Right cardiac atrium (tissue), 5 donors: ENCODE measurements around the gene CRKL. TPM values are rescaled to one million over a fixed set of nuclear protein-coding genes. Genes with fewer than 3 reads are reported as not detected.

Experiments used
- ATAC-seq, 2 donors: fragments of 200-7000 bp; cut with Tn5 transposase; one replicate each; pipeline versions ENCODE4 v1.8.0 to v1.9.1; 2020; ENCODE audit warnings: moderate library complexity in 2 of 2, mild to moderate bottlenecking in 1 of 2
- DNase-seq, 3 donors: peaks; one replicate each; pipeline ENCODE4 v3.0.0-alpha.2; 2020
- H3K27ac ChIP-seq: one replicate; pipeline ENCODE4 v1.5.1; 2013; ENCODE audit warnings: mild to moderate bottlenecking, low read length, control low read depth, moderate library complexity
- H3K27me3 ChIP-seq: one replicate; pipeline ENCODE4 v1.6.1; 2013; ENCODE audit not compliant: control insufficient read depth, insufficient read depth
- H3K4me1 ChIP-seq: one replicate; pipeline ENCODE4 v1.6.1; 2013; ENCODE audit warnings: low read length; ENCODE audit not compliant: control insufficient read depth, insufficient read depth
- H3K4me3 ChIP-seq: one replicate; pipeline ENCODE4 v1.5.1; 2013; ENCODE audit warnings: low read length, control low read depth
- H3K9me3 ChIP-seq: one replicate; pipeline ENCODE4 v1.6.1; 2013; ENCODE audit warnings: low read length; ENCODE audit not compliant: control insufficient read depth
- WGBS: extraction: QIAGEN DNeasy Blood & Tissue Kit; methylation state at CpG from one replicate; pipeline ENCODE4 v1.1.7; 2013; 5-methylcytosine and 5-hydroxymethylcytosine counted together
- intact Hi-C, 4 donors: fragments of 100-400 bp; cut with DNase I; formaldehyde crosslinking; loops; one replicate each; pipeline versions ENCODE4 v1.11.0 to v1.14.0; 2022 to 2023
- polyA plus RNA-seq: library from polyadenylated mRNA; stranded (reverse); fragments of 200-250 nt; gene quantifications from one replicate; pipeline ENCODE4 v1.2.3, GENCODE V29; 2013
- total RNA-seq, 4 donors: library from RNA; stranded (reverse); fragmentation: NEBNext Ultra II Directional; extraction: Animal tissue kit (Norgen Biotek cat#: 25700); gene quantifications; one replicate each; pipeline ENCODE4 v1.2.1, GENCODE V29; 2021
- donor health status: healthy with polysubstance abuse.
- donor health status: DM: no; HTN: yes; CAD: no.
- donor health status: DM: no; HTN: no; CAD: no.
- donor health status: DM: no; HTN: yes; CAD: no; lungs with severe emphysema.
- donor health status: DM: yes; HTN: yes; CAD: no.

Gene CRKL
- total and polyA plus RNA-seq, 5 donors, result 20.8 to 53.7 (median 51.2) TPM

DNA sequence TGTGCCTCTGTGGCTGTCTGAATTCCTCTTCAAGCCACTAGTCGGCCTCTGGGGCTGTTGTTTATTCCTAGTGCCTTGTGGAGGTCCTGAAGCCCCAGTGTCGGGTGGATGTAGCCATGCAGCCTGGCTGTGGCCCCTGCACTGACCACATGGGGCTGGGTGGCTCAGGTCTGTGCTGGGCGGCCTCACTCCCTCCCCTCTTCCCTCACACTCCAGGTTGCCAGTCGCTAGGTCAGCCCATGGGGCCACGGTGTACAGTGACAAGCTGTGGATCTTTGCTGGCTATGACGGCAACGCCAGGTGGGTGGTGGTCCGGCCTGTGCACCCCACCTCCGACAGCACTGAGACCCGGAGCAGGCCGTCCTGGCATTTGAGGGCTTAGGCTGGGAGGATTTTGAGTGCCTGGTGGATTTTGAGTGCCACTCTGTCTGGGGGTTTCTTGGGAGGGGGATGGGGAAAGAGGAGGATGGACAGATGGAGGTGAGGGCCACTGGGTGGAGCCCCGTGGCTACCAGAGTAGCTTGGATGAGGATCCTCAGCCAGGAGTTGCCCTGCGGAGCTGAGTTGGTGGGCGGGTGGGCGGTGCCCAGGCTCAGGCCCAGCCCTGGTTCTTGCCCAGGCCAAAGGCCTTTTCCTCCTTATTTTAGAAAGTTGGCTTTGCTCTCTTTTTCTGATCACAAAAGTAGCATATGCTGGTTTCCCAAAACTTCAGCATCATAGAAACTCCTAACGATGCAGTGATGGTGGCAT, 71.5 kb downstream of the CRKL start:
- no peaks in the 10 kb centered on the region for H3K9me3 ChIP-seq
- DNase-seq, result no peak
- H3K27ac ChIP-seq, result no peak overlapping the region
- H3K4me1 ChIP-seq, result no peaks in the 10 kb centered on the region
- no peaks in the 10 kb centered on the region for H3K27me3 ChIP-seq
- ATAC-seq, result no peak
- 89% methylated on average over 16 of the region's 16 CpGs for WGBS
- H3K4me3 ChIP-seq, result no peak overlapping the region
- intact Hi-C loops, result loop anchor here in 1 of 4 donors (10.0 kb wide), 1 partner anchor 124 kb away; no protein-coding TSS in a partner anchor

DNA sequence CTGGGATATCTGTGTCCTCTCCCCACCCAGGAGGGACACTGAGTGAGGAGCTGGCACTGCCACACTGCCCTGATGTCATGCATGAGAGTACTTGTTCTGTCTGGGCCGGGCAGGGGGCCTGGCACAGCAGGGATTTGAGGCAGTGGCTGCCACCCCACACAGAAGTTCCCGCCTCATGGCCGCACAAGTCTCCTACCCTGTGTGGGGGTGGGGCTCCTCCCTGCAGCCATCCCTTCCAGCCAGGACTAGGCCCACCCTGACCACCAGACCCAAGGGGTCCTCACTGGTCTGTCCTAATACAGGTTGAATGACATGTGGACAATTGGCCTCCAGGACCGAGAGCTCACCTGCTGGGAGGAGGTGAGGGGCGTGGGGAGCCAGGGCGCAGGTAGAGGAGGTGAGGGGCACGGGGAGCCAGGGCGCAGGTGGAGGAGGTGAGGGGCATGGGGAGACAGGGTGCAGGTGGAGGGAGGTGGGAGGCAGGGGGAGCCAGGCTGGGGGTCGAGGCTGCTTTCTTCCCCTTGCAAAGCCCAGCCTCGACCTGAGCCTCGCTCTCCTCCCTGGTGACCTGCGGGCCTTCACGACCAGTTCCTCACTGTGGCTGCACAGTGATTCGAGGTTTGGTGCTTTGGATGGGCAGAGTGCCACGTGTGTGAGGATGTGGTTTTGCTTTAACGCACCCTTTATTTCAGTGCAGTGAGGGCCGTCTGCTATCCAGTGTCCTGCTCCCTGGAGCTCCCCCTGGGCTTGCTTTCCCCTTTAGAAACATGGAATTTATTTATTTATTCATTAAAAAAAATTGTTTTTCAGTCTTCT, 72.3 kb downstream of the CRKL start:
- intact Hi-C loops, result loop anchor here in 1 of 4 donors (10.0 kb wide), 1 partner anchor 125 kb away; no protein-coding TSS in a partner anchor
- H3K4me1 ChIP-seq, result no peaks in the 10 kb centered on the region
- DNase-seq (no peak), ATAC-seq (no peak)
- no peak overlapping the region for H3K27ac ChIP-seq
- H3K27me3 ChIP-seq, result no peaks in the 10 kb centered on the region
- H3K9me3 ChIP-seq, result no peaks in the 10 kb centered on the region
- H3K4me3 ChIP-seq, result no peak overlapping the region
- 62% methylated on average over 17 of the region's 17 CpGs for WGBS

- no peak overlapping the region for H3K27ac ChIP-seq
- WGBS, result 79% methylated on average over 21 of the region's 21 CpGs
- intact Hi-C loops, result no loop called here
These were observed 73.3 kb downstream of the CRKL start for GRCh38 chr22:20990184-20991180.

DNA sequence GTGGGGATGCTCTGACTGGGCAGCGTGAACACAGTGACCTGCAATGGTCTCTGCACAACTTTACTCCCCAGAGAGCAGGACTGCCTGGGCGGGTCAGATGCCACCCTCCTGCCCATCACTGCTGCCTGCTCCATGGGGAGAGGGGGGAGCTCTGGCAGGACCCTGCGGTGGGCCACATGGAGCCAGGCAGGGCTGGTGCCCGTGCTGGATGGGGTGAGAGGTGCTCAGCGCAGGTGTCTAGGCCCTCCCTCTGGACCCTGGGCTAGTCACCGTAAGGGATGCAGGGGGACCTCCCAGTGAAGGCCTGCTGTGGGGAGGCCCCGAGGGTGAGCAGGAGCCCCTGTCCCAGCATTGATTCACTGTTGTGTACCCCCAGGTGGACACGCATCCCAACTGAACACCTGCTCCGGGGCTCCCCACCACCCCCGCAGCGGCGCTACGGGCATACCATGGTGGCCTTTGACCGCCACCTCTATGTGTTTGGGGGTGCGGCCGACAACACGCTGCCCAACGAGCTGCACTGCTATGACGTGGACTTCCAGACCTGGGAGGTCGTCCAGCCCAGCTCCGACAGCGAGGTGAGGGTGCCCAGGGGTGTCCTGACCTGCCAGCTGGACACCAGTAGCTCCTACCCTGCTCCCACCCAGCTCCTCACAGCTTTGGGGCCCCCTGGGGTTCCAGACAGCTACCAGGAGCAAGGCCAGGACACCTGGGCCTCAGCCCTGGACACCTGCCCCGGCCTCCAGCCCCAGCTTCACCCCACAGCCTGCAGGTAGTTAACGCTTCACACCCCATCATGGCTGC, 74.2 kb downstream of the CRKL start:
- WGBS, result 94% methylated on average over 24 of the region's 24 CpGs
- H3K4me3 ChIP-seq, result no peak overlapping the region
- DNase-seq, result peak in 1 of 3 donors; percentile 24

More at GRCh38 chr22:20990184-20991180, 73.3 kb downstream of the CRKL start:
- Histone ChIP-seq H3K4me3 (no peak overlapping the region), H3K27me3 (no peaks in the 10 kb centered on the region), H3K4me1 (no peaks in the 10 kb centered on the region), H3K9me3 (no peaks in the 10 kb centered on the region)
- DNase-seq, result no peak
- no peak for ATAC-seq

DNA sequence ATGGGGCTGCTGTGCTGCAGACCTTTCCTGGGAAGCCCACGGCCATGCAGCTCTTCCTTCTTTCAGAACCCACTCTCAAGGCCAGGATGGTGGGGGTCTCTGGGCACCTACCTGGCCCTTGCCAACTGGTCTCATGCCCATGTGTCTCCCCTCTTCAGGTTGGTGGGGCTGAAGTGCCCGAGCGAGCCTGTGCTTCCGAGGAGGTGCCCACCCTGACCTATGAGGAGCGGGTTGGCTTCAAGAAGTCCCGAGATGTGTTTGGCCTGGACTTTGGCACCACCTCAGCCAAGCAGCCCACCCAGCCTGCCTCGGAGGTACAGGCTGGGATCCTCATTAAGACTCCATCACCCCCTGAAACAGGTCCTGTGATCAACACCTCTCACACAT, 74.8 kb downstream of the CRKL start:
- WGBS, result 88% methylated on average over 7 of the region's 7 CpGs
- intact Hi-C loops, result no loop called here
- H3K9me3 ChIP-seq, result no peaks in the 10 kb centered on the region
- no peak overlapping the region for H3K27ac ChIP-seq
- ATAC-seq, result no peak
- DNase-seq, result no peak
- H3K4me3 ChIP-seq, result no peak overlapping the region
- no peaks in the 10 kb centered on the region for H3K27me3 ChIP-seq
- H3K4me1 ChIP-seq, result no peaks in the 10 kb centered on the region

More for the DNA sequence above, 74.2 kb downstream of the CRKL start:
- H3K27ac ChIP-seq, result no peak overlapping the region
- H3K4me1 ChIP-seq, result no peaks in the 10 kb centered on the region
- intact Hi-C loops, result no loop called here
- no peaks in the 10 kb centered on the region for H3K27me3 ChIP-seq
- no peak for ATAC-seq
- H3K9me3 ChIP-seq, result no peaks in the 10 kb centered on the region

DNA sequence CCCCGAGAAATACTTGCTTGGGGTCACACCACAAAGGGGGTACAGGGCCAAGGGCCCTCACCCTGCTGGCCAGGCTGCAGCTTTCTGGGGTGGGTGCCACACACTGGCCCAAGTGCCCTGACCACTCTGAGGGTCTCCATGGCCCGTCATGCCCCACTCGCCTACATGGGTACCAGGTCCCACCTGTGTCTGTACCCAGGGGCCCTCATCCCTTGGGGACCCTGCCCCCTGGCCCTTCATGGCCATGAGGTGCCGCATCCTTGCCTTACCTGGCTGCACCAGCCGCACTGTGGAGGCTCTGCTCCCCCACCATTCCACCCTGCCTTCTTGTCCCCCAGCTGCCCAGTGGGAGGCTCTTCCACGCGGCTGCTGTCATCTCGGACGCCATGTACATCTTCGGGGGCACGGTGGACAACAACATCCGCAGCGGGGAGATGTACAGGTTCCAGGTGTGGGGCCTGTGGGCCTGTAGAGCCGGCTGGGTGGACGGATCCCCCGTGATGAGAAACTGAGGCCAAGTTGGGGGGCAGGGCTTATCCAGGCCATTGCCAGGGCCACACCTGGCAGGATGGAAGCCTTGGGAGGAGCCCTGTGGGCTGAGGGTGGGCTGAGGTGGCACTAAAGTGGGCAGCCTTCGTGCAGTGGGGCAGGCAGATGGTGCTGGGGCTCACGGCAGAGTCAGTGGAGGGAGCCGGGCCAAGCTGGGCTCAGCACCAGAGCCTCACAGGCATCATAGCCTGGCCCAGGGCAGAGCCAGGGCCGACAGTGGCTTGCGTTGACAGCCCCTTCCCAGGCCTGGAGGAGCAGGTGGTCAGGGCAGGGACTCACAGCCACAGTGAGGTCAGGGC, 75.5 kb downstream of the CRKL start:
- intact Hi-C loops, result no loop called here
- no peak overlapping the region for H3K4me3 ChIP-seq
- no peak overlapping the region for H3K27ac ChIP-seq
- no peak for ATAC-seq
- no peak for DNase-seq
- no peaks in the 10 kb centered on the region for H3K4me1 ChIP-seq
- no peaks in the 10 kb centered on the region for H3K27me3 ChIP-seq
- no peaks in the 10 kb centered on the region for H3K9me3 ChIP-seq
- 88% methylated on average over 21 of the region's 21 CpGs for WGBS

- Histone ChIP-seq H3K9me3 (no peaks in the 10 kb centered on the region), H3K4me3 (no peak overlapping the region), H3K27me3 (no peaks in the 10 kb centered on the region), H3K4me1 (no peaks in the 10 kb centered on the region), H3K27ac (no peak overlapping the region)
- intact Hi-C loops, result no loop called here
- ATAC-seq (no peak), DNase-seq (peak in 1 of 3 donors; percentile 4)
- 95% methylated on average over 29 of the region's 29 CpGs for WGBS
These were observed 76.3 kb downstream of the CRKL start for GRCh38 chr22:20993304-20994127.

- DNase-seq, result peak; percentile 14 to 56 (median 42)
- no peak for ATAC-seq
- 90% methylated on average over 30 of the region's 30 CpGs for WGBS
- Histone ChIP-seq H3K27me3 (no peaks in the 10 kb centered on the region), H3K9me3 (no peaks in the 10 kb centered on the region), H3K4me1 (no peaks in the 10 kb centered on the region), H3K4me3 (no peak overlapping the region), H3K27ac (no peak overlapping the region)
- intact Hi-C loops, result no loop called here
These were observed 77.1 kb downstream of the CRKL start for GRCh38 chr22:20994128-20994901.
